SKM-1 (cell line): ENCODE results near the gene CFAP99.

Experiments
- DNase-seq: peaks from one replicate; lab custom pipeline; 2025; ENCODE audit not compliant: unreplicated experiment; lab: John Stamatoyannopoulos, UW

CFAP99 gene

GRCh38 chr4:2497931-2498330 lies 79.2 kb downstream of the CFAP99 start:
- no peak for DNase-seq

- DNase-seq: no peak
Measured at GRCh38 chr4:2500547-2500946, 81.8 kb downstream of the CFAP99 start.

GRCh38 chr4:2501034-2501594 lies 82.4 kb downstream of the CFAP99 start:
- no peak for DNase-seq

- no peak for DNase-seq
Measured at GRCh38 chr4:2503809-2504208, 85.1 kb downstream of the CFAP99 start.

DNA sequence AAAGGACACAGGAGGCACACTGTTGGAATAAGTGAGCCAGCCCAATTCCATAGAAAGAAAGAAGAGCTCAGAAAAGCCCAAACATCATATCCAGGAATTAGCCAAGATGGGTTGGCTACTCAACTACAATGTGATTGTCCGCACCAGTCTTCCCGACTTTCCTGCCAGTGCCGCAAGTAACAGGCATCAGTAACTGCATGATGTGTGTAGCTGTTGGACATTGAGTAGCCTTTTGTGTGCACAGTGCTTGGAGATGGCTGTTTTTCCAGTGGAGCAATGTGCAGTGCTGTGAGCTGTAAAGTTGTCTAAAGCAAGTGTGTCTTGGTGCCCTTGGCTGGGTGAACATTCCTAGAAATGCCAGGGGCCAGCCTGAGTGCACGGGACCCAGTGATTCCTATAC lies 88.5 kb downstream of the CFAP99 start:
- no peak for DNase-seq

DNA sequence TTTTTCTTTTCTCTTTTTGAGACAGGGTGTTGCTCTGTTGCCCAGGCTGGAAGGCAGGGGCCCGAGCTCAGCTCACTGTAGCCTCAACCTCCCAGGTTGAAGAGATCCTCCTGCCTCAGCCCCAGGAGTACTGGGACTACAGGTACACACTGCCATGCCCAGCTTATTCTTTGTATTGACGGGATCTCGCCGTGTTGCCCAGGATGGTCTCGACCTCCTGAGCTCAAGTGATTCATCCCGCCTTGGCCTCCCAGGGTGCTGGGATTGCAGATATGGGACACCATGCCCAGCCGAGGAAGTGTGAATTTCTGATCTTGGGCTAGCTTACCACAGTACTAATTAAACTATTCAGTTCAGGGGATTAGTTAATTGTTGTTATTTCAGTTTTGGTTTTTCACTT lies 89.1 kb downstream of the CFAP99 start:
- no peak for DNase-seq

GRCh38 chr4:2510351-2511259 lies 91.8 kb downstream of the CFAP99 start:
- no peak for DNase-seq

- no peak for DNase-seq
Measured at GRCh38 chr4:2511645-2512131, 92.9 kb downstream of the CFAP99 start.
